Left ventricle myocardium inferior (tissue), 1 donor: ENCODE results near the gene CGRRF1. TPM values are rescaled to one million over a fixed set of nuclear protein-coding genes. Genes with fewer than 3 reads are reported as not detected.
A peak's percentile ranks its signal among the peaks of the same experiment; 100 is the strongest.

Experiments used
- DNase-seq: peaks from one replicate; pipeline ENCODE4 v3.0.0-alpha.2; 2020
- H3K27ac ChIP-seq: fragments of 200-600 bp; replicated peaks from 2 replicates; pipeline ENCODE4 v1.8.0; 2021
- H3K27me3 ChIP-seq: fragments of 200-600 bp; 2 replicates; pipeline ENCODE4 v1.8.0; 2021; ENCODE audit warnings: low read depth
- H3K36me3 ChIP-seq: fragments of 200-600 bp; 2 replicates; pipeline ENCODE4 v1.8.0; 2021
- H3K4me1 ChIP-seq: fragments of 200-600 bp; 2 replicates; pipeline ENCODE4 v1.8.0; 2021
- H3K4me3 ChIP-seq: fragments of 200-600 bp; 2 replicates; pipeline ENCODE4 v1.8.0; 2021; ENCODE audit warnings: mild to moderate bottlenecking, moderate library complexity
- H3K9me3 ChIP-seq: fragments of 200-600 bp; replicated peaks from 2 replicates; pipeline ENCODE4 v1.8.0; 2021
- CTCF ChIP-seq: fragments of 200-600 bp; IDR thresholded peaks from 2 replicates; pipeline ENCODE4 v1.8.0; 2021; ENCODE audit warnings: antibody characterized with exemption, mild to moderate bottlenecking, borderline replicate concordance
- intact Hi-C: fragments of 100-400 bp; cut with micrococcal nuclease; formaldehyde crosslinking; loops from one replicate; pipeline ENCODE4 v1.11.0; 2022
- total RNA-seq: library from RNA; stranded (reverse); fragmentation: NEBNext Ultra II Directional; extraction: Animal tissue kit (Norgen Biotek cat#: 25700); gene quantifications from one replicate; pipeline ENCODE4 v1.2.1, GENCODE V29; 2021
- donor health status: DM: no; HTN: yes; CAD: no; lungs with severe emphysema.

The CGRRF1 gene
- total RNA-seq, 1 donor from 2014 or later, result 21.3 TPM

DNA sequence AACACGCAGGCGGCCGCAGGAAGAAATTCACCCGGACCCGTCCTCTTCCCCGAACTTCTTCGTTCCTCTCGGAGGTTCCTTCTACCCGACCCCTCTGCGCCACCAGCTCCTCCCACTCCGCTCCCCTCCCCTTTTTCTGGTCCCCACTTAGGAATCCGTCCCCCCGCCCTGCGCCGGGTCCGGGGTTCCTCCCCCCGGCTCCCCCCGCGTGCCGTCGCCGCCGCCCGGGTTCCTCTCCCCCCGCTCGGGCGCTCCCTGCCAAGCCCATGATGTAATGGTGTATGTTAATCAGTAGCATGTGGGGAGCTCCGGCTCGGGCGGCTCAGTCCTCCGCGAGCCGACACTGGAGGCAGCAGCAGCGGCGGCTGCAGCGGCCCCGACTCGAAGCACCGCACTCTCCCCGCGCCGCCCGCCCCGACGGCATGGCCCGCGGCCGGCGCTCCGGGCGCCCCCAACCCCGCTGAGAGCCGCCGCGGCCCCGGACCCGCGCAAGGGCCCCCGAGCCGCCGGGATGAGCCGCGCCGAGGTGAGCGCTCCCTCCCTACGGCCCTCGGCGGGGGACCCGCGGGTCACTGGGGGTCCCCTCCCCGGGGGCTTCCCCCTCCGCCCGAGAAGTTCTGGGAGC, 56.2 kb downstream of the CGRRF1 start:
- intact Hi-C loops, result loop anchor here (2.0 kb wide), 1 partner anchor 207 kb away; no protein-coding TSS in a partner anchor
- Histone ChIP-seq H3K27ac (peak overlapping the region; percentile 99), H3K4me1 (peaks cover 63% of the 10 kb centered on the region)

DNA sequence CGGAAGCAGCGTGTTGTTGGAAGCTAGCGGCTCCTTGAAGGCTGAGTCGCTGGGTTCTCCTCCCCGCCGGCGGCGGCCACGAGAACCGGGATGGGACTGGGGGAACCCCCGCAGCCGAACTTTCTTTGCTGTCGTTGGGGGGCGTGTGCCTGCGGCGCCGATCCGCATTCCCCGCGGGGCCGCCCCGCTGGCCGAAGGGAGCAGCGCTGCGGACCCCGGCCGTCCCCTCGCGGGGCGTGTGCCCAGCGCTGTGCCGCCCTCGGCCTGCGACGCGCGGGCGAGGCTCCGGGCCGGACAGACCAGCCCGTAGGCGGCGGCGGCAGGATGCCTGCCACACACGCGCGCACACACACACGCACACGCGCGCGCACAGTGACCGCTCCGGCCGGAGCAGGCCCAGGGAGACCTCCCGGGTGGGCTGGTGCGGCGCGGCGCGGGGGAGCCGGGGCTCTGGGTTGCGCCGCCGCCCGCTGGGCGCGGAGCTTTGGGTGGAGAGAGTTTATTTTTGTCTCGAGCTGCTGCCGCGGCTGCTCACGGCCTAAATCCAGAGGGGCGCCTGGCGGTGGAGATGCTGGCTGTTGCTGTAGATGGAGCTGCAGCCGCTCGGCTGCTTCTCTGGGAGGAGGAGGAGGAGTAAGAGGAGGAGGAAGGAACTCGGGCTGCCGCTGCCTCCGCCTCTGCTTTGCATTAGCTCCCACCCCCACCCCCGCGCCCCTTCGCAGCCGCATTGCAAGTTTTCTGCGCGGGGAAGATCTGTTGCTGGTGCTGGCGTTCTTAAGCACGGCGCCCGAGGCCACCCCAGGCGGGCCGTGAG, 56.9 kb downstream of the CGRRF1 start, which contains the start of gene SAMD4A:
Gene SAMD4A (plus strand): TSS at position 719 of the 814 bp plus-strand sequence. CDS start 789 bp downstream, outside the sequence.
- Histone ChIP-seq H3K27me3 (no peaks in the 10 kb centered on the region), H3K9me3 (no peaks in the 10 kb centered on the region), H3K4me1 (peaks cover 70% of the 10 kb centered on the region), H3K36me3 (no peaks in the 10 kb centered on the region), H3K27ac (peak within 1 kb of the TSS; percentile 99), H3K4me3 (peak within 1 kb of the TSS; percentile 89)
- peak; percentile 82 for DNase-seq
- intact Hi-C loops, result no loop called here
- TF ChIP-seq CTCF, result peak; percentile 61

More for the DNA sequence above, 56.2 kb downstream of the CGRRF1 start:
- Histone ChIP-seq H3K27me3 (no peaks in the 10 kb centered on the region), H3K4me3 (peak overlapping the region; percentile 89), H3K36me3 (no peaks in the 10 kb centered on the region), H3K9me3 (no peaks in the 10 kb centered on the region)
- DNase-seq, result peak; percentile 96
- TF ChIP-seq CTCF, result no peak

DNA sequence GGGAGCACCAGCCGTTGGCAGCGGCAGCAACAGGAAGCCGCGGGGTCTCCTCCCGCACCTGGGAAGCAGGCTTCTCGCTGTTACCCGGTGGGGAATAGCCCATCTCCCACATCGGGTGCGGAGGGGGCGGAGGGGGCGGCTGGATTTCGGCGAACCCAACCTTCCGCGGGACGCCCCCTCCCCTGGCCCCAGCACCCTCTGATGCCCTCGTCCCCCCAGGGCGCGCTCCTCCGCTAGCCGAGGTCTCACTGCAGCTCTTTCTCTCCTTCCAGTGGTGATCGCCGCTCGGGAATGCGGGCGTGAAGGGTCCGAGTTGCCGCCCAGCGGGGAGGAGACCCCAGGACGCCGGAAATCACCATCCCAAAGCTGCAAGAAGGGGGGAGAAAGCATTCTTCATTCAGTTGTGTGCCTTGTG, 57.5 kb downstream of the CGRRF1 start:
- intact Hi-C loops, result no loop called here
- DNase-seq, result peak; percentile 28
- Histone ChIP-seq H3K4me3 (peak overlapping the region; percentile 89), H3K4me1 (peaks cover 76% of the 10 kb centered on the region), H3K9me3 (peaks cover 2% of the 10 kb centered on the region), H3K27ac (peak overlapping the region; percentile 99), H3K27me3 (no peaks in the 10 kb centered on the region), H3K36me3 (peaks cover 5% of the 10 kb centered on the region)
- no peak for TF ChIP-seq CTCF

GRCh38 chr14:54567639-54568561, 58.2 kb downstream of the CGRRF1 start:
- Histone ChIP-seq H3K4me1 (peaks cover 83% of the 10 kb centered on the region), H3K27ac (peak overlapping the region; percentile 99), H3K36me3 (peaks cover 12% of the 10 kb centered on the region), H3K27me3 (no peaks in the 10 kb centered on the region), H3K4me3 (peak overlapping the region; percentile 89), H3K9me3 (peaks cover 9% of the 10 kb centered on the region)
- peak; percentile 55 for DNase-seq
- intact Hi-C loops, result no loop called here
- no peak for TF ChIP-seq CTCF
